ENCODE results near the gene ZBTB2.
"Not testable (repeated sequence)": the region's sequence is repeated elsewhere in the genome, so short reads cannot be mapped to it uniquely, and the experiment has no call there.

ZBTB2 gene

DNA sequence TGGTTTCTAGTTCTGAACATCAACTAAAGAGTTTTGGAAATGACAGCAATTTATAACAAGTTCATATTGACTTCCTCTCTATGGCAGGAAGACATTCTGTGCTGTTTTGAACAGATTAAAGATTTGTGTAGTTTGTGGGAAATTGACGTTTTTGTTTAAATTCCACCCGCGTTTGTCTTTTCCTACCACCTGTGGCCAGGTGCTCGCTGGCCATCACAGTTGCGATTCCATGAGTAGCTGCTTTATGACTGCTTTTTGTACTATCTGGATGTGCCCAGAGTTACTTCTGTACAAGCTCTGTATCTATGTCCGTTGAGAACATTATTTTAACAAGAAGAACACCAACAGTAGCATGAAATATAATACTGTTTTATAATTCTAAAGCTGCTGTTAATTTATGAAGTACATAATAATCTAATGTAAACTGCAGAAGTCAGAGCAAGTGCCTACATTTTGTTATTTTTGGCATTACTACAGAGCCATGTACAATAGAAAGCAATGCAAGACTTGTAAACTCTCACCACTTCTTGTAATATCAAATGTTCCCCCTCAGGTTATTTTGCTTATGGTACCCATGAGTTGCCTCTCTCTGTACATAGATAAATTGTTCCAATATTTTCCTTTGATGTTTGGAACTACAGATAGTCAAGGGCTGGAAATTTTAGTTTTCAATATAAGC, 33.5 kb downstream of the ZBTB2 start:
- TF ChIP-seq, protein P1, sequence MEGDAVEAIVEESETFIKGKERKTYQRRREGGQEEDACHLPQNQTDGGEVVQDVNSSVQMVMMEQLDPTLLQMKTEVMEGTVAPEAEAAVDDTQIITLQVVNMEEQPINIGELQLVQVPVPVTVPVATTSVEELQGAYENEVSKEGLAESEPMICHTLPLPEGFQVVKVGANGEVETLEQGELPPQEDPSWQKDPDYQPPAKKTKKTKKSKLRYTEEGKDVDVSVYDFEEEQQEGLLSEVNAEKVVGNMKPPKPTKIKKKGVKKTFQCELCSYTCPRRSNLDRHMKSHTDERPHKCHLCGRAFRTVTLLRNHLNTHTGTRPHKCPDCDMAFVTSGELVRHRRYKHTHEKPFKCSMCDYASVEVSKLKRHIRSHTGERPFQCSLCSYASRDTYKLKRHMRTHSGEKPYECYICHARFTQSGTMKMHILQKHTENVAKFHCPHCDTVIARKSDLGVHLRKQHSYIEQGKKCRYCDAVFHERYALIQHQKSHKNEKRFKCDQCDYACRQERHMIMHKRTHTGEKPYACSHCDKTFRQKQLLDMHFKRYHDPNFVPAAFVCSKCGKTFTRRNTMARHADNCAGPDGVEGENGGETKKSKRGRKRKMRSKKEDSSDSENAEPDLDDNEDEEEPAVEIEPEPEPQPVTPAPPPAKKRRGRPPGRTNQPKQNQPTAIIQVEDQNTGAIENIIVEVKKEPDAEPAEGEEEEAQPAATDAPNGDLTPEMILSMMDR (IDR thresholded peaks at IDR 0.05; ENCODE audit: low read depth, low read length) = no peak

DNA sequence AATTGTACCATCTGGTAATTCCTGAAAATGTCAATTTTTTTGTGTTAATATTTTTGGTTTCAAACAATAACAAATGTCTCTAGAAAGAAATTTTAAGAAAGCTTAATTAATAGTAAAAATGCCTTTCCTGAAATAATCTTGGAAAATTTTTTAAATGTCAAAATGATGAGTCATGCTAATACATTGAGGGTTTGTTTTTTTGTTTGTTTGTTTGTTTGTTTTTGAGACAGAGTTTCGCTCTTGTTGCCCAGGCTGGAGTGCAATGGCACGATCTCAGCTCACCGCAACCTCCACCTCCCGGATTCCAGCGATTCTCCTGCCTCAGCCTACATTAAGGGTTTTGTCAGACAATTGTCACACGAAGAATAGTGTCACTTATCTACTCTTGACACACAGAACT, 34.4 kb downstream of the ZBTB2 start:
- not testable (repeated sequence) for H3K36me3 ChIP-seq; H3K4me3 ChIP-seq (ENCODE audit: low read depth, low read length); DNase-seq; H3K4me1 ChIP-seq; H3K27me3 ChIP-seq; H3K9me3 ChIP-seq

More for the DNA sequence above, 33.5 kb downstream of the ZBTB2 start:
- H3K27me3 ChIP-seq = no peaks in the 10 kb centered on the region
- DNase-seq = no peak
- no peak overlapping the region for H3K4me3 ChIP-seq (ENCODE audit: low read depth, low read length)
- H3K36me3 ChIP-seq = peaks cover 8% of the 10 kb centered on the region
- no peaks in the 10 kb centered on the region for H3K4me1 ChIP-seq
- no peaks in the 10 kb centered on the region for H3K9me3 ChIP-seq

DNA sequence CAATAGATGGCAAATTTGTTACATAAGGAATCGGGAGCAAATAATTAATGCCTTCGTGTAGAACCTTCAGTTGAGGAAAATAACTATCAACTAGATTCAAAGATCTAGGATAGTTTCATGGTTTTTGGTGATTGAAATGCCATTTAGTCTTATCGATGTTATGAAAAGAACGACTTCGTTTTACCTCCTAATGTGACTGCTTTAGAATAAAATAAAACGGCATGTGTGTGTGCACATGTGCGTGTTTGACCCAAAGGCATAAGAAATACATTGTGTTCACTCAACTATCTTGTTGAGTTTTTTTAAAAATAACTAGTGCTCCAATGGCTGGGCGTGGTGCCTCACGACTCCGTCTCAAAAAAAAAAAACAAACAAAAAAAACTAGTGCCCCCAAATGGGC, 37.6 kb downstream of the ZBTB2 start:
- TF ChIP-seq, protein P1 (IDR thresholded peaks at IDR 0.05; ENCODE audit: low read depth, low read length) = no peak
- H3K27me3 ChIP-seq = no peaks in the 10 kb centered on the region
- no peak overlapping the region for H3K4me3 ChIP-seq (ENCODE audit: low read depth, low read length)
- no peak for DNase-seq
- no peaks in the 10 kb centered on the region; the same call in 1 of the 2 replicates for H3K36me3 ChIP-seq
- H3K4me1 ChIP-seq = no peaks in the 10 kb centered on the region
- H3K9me3 ChIP-seq = no peaks in the 10 kb centered on the region

DNA sequence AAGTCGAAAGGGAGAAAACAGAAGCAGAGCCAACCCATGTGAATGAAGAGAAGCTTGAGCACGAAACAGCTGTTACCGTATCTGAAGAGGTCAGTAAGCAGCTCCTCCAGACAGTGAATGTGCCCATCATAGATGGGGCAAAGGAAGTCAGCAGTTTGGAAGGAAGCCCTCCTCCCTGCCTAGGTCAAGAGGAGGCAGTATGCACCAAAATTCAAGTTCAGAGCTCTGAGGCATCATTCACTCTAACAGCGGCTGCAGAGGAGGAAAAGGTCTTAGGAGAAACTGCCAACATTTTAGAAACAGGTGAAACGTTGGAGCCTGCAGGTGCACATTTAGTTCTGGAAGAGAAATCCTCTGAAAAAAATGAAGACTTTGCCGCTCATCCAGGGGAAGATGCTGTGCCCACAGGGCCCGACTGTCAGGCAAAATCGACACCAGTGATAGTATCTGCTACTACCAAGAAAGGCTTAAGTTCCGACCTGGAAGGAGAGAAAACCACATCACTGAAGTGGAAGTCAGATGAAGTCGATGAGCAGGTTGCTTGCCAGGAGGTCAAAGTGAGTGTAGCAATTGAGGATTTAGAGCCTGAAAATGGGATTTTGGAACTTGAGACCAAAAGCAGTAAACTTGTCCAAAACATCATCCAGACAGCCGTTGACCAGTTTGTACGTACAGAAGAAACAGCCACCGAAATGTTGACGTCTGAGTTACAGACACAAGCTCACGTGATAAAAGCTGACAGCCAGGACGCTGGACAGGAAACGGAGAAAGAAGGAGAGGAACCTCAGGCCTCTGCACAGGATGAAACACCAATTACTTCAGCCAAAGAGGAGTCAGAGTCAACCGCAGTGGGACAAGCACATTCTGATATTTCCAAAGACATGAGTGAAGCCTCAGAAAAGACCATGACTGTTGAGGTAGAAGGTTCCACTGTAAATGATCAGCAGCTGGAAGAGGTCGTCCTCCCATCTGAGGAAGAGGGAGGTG, 38.7 kb downstream of the ZBTB2 start:
- no peaks in the 10 kb centered on the region for H3K4me1 ChIP-seq
- no peak for DNase-seq
- TF ChIP-seq, protein P1 (IDR thresholded peaks at IDR 0.05; ENCODE audit: low read depth, low read length) = no peak
- H3K36me3 ChIP-seq = no peaks in the 10 kb centered on the region; the same call in 1 of the 2 replicates
- H3K4me3 ChIP-seq (ENCODE audit: low read depth, low read length) = no peak overlapping the region
- no peaks in the 10 kb centered on the region for H3K27me3 ChIP-seq
- H3K9me3 ChIP-seq = no peaks in the 10 kb centered on the region

DNA sequence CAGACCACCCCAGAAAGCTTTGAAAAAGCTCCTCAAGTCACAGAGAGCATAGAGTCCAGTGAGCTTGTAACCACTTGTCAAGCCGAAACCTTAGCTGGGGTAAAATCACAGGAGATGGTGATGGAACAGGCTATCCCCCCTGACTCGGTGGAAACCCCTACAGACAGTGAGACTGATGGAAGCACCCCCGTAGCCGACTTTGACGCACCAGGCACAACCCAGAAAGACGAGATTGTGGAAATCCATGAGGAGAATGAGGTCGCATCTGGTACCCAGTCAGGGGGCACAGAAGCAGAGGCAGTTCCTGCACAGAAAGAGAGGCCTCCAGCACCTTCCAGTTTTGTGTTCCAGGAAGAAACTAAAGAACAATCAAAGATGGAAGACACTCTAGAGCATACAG, 39.6 kb downstream of the ZBTB2 start:
- TF ChIP-seq, protein P1 (IDR thresholded peaks at IDR 0.05; ENCODE audit: low read depth, low read length) = no peak
- H3K4me1 ChIP-seq = no peaks in the 10 kb centered on the region
- no peaks in the 10 kb centered on the region for H3K9me3 ChIP-seq
- H3K36me3 ChIP-seq = no peaks in the 10 kb centered on the region
- H3K27me3 ChIP-seq = no peaks in the 10 kb centered on the region
- no peak overlapping the region for H3K4me3 ChIP-seq (ENCODE audit: low read depth, low read length)
- no peak for DNase-seq

DNA sequence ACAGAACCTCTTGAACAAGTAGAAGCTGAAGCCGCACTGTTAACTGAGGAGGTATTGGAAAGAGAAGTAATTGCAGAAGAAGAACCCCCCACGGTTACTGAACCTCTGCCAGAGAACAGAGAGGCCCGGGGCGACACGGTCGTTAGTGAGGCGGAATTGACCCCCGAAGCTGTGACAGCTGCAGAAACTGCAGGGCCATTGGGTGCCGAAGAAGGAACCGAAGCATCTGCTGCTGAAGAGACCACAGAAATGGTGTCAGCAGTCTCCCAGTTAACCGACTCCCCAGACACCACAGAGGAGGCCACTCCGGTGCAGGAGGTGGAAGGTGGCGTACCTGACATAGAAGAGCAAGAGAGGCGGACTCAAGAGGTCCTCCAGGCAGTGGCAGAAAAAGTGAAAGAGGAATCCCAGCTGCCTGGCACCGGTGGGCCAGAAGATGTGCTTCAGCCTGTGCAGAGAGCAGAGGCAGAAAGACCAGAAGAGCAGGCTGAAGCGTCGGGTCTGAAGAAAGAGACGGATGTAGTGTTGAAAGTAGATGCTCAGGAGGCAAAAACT, 40.1 kb downstream of the ZBTB2 start:
- H3K4me3 ChIP-seq (ENCODE audit: low read depth, low read length) = no peak overlapping the region
- no peaks in the 10 kb centered on the region for H3K36me3 ChIP-seq
- H3K4me1 ChIP-seq = no peaks in the 10 kb centered on the region
- H3K27me3 ChIP-seq = no peaks in the 10 kb centered on the region
- no peak for DNase-seq
- H3K9me3 ChIP-seq = no peaks in the 10 kb centered on the region
- TF ChIP-seq, protein P1 (IDR thresholded peaks at IDR 0.05; ENCODE audit: low read depth, low read length) = no peak
